H1 (cell line): ENCODE data around the gene ADGRV1. TPM values are rescaled to one million over a fixed set of nuclear protein-coding genes. Genes with fewer than 3 reads are reported as not detected.

Source experiments
- CTCF ChIA-PET: fragments of 300-600 bp; sonication (Branson Sonifier 250); formaldehyde crosslinking; loops from one replicate; lab custom pipeline; 2021; ENCODE audit not compliant: partially characterized antibody; lab: Charles Lee
- POLR2A ChIA-PET: fragments of 300-600 bp; sonication (Branson Sonifier 250); formaldehyde crosslinking; loops from one replicate; lab custom pipeline; 2021; ENCODE audit warnings: inconsistent platforms; ENCODE audit not compliant: partially characterized antibody; lab: Charles Lee
- DNase-seq, 2 experiments: peaks; one replicate each; pipeline versions ENCODE4 v3.0.0 to v3.0.0-alpha.2; 2010 to 2022; ENCODE audit warnings: low spot score in 2 of 2, low read depth in 1 of 2, mixed read lengths in 1 of 2
- FAIRE-seq: peaks from 2 replicates; lab custom pipeline; 2011; peaks lifted over from hg19 to GRCh38; lab: Jason Lieb, UNC
- H2AFZ ChIP-seq: 2 replicates; pipeline ENCODE4 v1.8.1; 2012; ENCODE audit warnings: low read length, inconsistent platforms
- H2AK5ac ChIP-seq: 2 replicates; pipeline ENCODE4 v1.6.1; 2013; ENCODE audit warnings: low read depth, low read length
- H2BK120ac ChIP-seq: replicated peaks from 2 replicates; pipeline ENCODE3; 2013; ENCODE audit warnings: low read depth, low read length, inconsistent platforms
- H2BK12ac ChIP-seq: 2 replicates; pipeline ENCODE4 v1.6.1; 2013; ENCODE audit warnings: low read depth, low read length
- H2BK15ac ChIP-seq: 2 replicates; pipeline ENCODE4 v1.6.1; 2013; ENCODE audit warnings: low read length
- H2BK20ac ChIP-seq: 2 replicates; pipeline ENCODE4 v1.6.1; 2013; ENCODE audit warnings: low read length
- H2BK5ac ChIP-seq: 2 replicates; pipeline ENCODE4 v1.6.1; 2013; ENCODE audit warnings: low read depth, low read length
- H3K14ac ChIP-seq: 2 replicates; pipeline ENCODE4 v1.6.1; 2013; ENCODE audit warnings: inconsistent platforms; ENCODE audit not compliant: insufficient read length
- H3K18ac ChIP-seq: 2 replicates; pipeline ENCODE4 v1.6.1; 2013; ENCODE audit warnings: low read length; ENCODE audit errors: extremely low read depth
- H3K23ac ChIP-seq: 2 replicates; pipeline ENCODE4 v1.6.1; 2013; ENCODE audit warnings: inconsistent platforms; ENCODE audit not compliant: insufficient read length
- H3K23me2 ChIP-seq: 2 replicates; pipeline ENCODE4 v1.6.1; 2013; ENCODE audit warnings: low read depth, low read length
- H3K27ac ChIP-seq: 2 replicates; pipeline ENCODE4 v1.6.1; 2011; ENCODE audit warnings: low read depth, low read length, inconsistent platforms
- H3K27me3 ChIP-seq, 4 experiments: replicated peaks in 1 of 4; 1 replicate in 1 of 4; 2 replicates in 3 of 4; pipeline versions ENCODE4 v1.6.1 to v1.8.1; 2011 to 2013; ENCODE audit warnings: low read length in 3 of 4, mild to moderate bottlenecking in 3 of 4, inconsistent platforms in 2 of 4, mixed read lengths in 2 of 4, moderate library complexity in 1 of 4; ENCODE audit not compliant: control insufficient read depth in 3 of 4, insufficient read depth in 3 of 4; ENCODE audit errors: extremely low read depth in 1 of 4
- H3K36me3 ChIP-seq, 4 experiments: 2 replicates each; pipeline versions ENCODE4 v1.6.1 to v1.8.1; 2011 to 2013; ENCODE audit warnings: mild to moderate bottlenecking in 4 of 4, low read length in 3 of 4, moderate library complexity in 2 of 4, control low read depth in 1 of 4, inconsistent platforms in 1 of 4; ENCODE audit not compliant: insufficient read depth in 4 of 4, control insufficient read depth in 2 of 4
- H3K4ac ChIP-seq: replicated peaks from 2 replicates; pipeline ENCODE3; 2013; ENCODE audit warnings: low read length, low read depth, mixed read lengths, inconsistent platforms; ENCODE audit not compliant: insufficient read length
- H3K4me1 ChIP-seq, 4 experiments: replicated peaks in 1 of 4; 1 replicate in 1 of 4; 2 replicates in 3 of 4; pipeline versions ENCODE4 v1.6.1 to v1.8.1; 2011 to 2013; ENCODE audit warnings: low read length in 3 of 4, inconsistent platforms in 2 of 4, mixed read lengths in 1 of 4; ENCODE audit not compliant: insufficient read depth in 4 of 4, control insufficient read depth in 3 of 4
- H3K4me2 ChIP-seq, 2 experiments: 2 replicates each; pipeline versions ENCODE4 v1.6.1 to v1.8.1; 2011 to 2013; ENCODE audit warnings: low read depth in 2 of 2, low read length in 2 of 2, control low read depth in 1 of 2, inconsistent platforms in 1 of 2, mild to moderate bottlenecking in 1 of 2; ENCODE audit not compliant: insufficient read depth in 1 of 2
- H3K4me3 ChIP-seq, 4 experiments: fragments of 200-600, 300-600 bp in 1 of 4; sonication (generic), shearing (Covaris generic), sonication (Bioruptor Twin) in 1 of 4; 2 replicates each; pipeline versions ENCODE4 v1.5.1 to v1.8.1; 2011 to 2016; ENCODE audit warnings: low read length in 4 of 4, low read depth in 3 of 4, control low read depth in 2 of 4, inconsistent platforms in 2 of 4, mild to moderate bottlenecking in 2 of 4, mixed read lengths in 1 of 4, moderate library complexity in 1 of 4; ENCODE audit not compliant: insufficient read depth in 2 of 4; ENCODE audit errors: extremely low read depth in 1 of 4
- H3K56ac ChIP-seq: replicated peaks from 2 replicates; pipeline ENCODE3; 2013; ENCODE audit warnings: low read depth, mild to moderate bottlenecking, mixed read lengths, low read length, inconsistent platforms; ENCODE audit not compliant: insufficient read length
- H3K79me1 ChIP-seq: 2 replicates; pipeline ENCODE4 v1.6.1; 2013; ENCODE audit warnings: low read depth, low read length, control low read depth
- H3K79me2 ChIP-seq, 2 experiments: 2 replicates each; pipeline versions ENCODE4 v1.6.1 to v1.8.1; 2012 to 2013; ENCODE audit warnings: low read length in 2 of 2, mild to moderate bottlenecking in 2 of 2, inconsistent platforms in 1 of 2; ENCODE audit not compliant: insufficient read depth in 2 of 2, control insufficient read depth in 1 of 2
- H3K9ac ChIP-seq, 4 experiments: replicated peaks in 1 of 4; 1 replicate in 1 of 4; 2 replicates in 3 of 4; pipeline versions ENCODE4 v1.6.1 to v1.8.1; 2011 to 2013; ENCODE audit warnings: low read depth in 3 of 4, low read length in 3 of 4, control low read depth in 2 of 4, mild to moderate bottlenecking in 2 of 4, moderate library complexity in 2 of 4, inconsistent platforms in 1 of 4; ENCODE audit errors: extremely low read depth in 1 of 4
- H3K9me3 ChIP-seq, 2 experiments: 2 replicates each; pipeline versions ENCODE4 v1.6.1 to v1.8.1; 2012 to 2013; ENCODE audit warnings: mild to moderate bottlenecking in 2 of 2, moderate library complexity in 2 of 2, control low read depth in 1 of 2, inconsistent platforms in 1 of 2, low read depth in 1 of 2, low read length in 1 of 2, mixed read lengths in 1 of 2; ENCODE audit not compliant: insufficient read depth in 2 of 2
- H4K20me1 ChIP-seq, 2 experiments: replicated peaks in 1 of 2; 2 replicates each; pipeline versions ENCODE3 to v1.8.1; 2011 to 2013; ENCODE audit warnings: inconsistent platforms in 2 of 2, low read length in 2 of 2, mild to moderate bottlenecking in 1 of 2; ENCODE audit not compliant: insufficient read depth in 2 of 2, control insufficient read depth in 1 of 2
- H4K5ac ChIP-seq: 2 replicates; pipeline ENCODE4 v1.6.1; 2013; ENCODE audit warnings: low read length, low read depth, mixed read lengths, inconsistent platforms; ENCODE audit not compliant: insufficient read length
- H4K8ac ChIP-seq: 2 replicates; pipeline ENCODE4 v1.8.0; 2013; ENCODE audit warnings: mild to moderate bottlenecking, moderate library complexity, low read length, inconsistent platforms; ENCODE audit not compliant: insufficient read depth; ENCODE audit errors: extremely low read depth
- H4K91ac ChIP-seq: replicated peaks from 2 replicates; pipeline ENCODE3; 2013; ENCODE audit warnings: low read length, mixed read lengths, inconsistent platforms; ENCODE audit not compliant: insufficient read length
- ASH2L ChIP-seq: fragments of 200-600, 300-600 bp; sonication (generic); IDR thresholded peaks from one replicate; pipeline ENCODE4 v1.7.1; 2017; ENCODE audit warnings: low read length
- ATF3 ChIP-seq: IDR thresholded peaks from 2 replicates; pipeline ENCODE4 v1.6.1; 2011; ENCODE audit warnings: low read depth, mild to moderate bottlenecking, low read length; ENCODE audit not compliant: insufficient read depth
- BRCA1 ChIP-seq: IDR thresholded peaks from 2 replicates; pipeline ENCODE4 v1.6.1; 2012; ENCODE audit warnings: low read depth, low read length, improper control_type of control experiment
- CBX5 ChIP-seq: fragments of 300-800, 300-1000 bp; sonication (generic); IDR thresholded peaks from 2 replicates; pipeline ENCODE4 v1.7.1; 2016; ENCODE audit warnings: antibody characterized with exemption, low read length, low read depth
- GTF2F1 ChIP-seq: IDR thresholded peaks from 2 replicates; pipeline ENCODE4 v1.6.1; 2012; ENCODE audit warnings: low read depth, low read length, improper control_type of control experiment, borderline replicate concordance
- POLR2A ChIP-seq, 2 experiments: IDR thresholded peaks; 1 replicate in 1 of 2; 2 replicates in 1 of 2; pipeline ENCODE4 v1.6.1; 2011; ENCODE audit warnings: low read depth in 2 of 2, low read length in 2 of 2, mild to moderate bottlenecking in 2 of 2; ENCODE audit errors: control extremely low read depth in 1 of 2
- RAD21 ChIP-seq, 2 experiments: IDR thresholded peaks in 1 of 2; conservative IDR thresholded peaks in 1 of 2; 2 replicates each; pipeline ENCODE4 v1.6.1; 2011; ENCODE audit warnings: low read depth in 2 of 2, low read length in 2 of 2, improper control_type of control experiment in 1 of 2, inconsistent platforms in 1 of 2, mild to moderate bottlenecking in 1 of 2, moderate library complexity in 1 of 2
- SP2 ChIP-seq: IDR thresholded peaks from 2 replicates; pipeline ENCODE4 v1.6.1; 2012; ENCODE audit warnings: mild to moderate bottlenecking, low read length, inconsistent platforms
- SRF ChIP-seq: IDR thresholded peaks from 2 replicates; pipeline ENCODE4 v1.6.1; 2011; ENCODE audit warnings: mild to moderate bottlenecking, low read depth, low read length, moderate library complexity
- TAF7 ChIP-seq: optimal IDR thresholded peaks from 2 replicates; pipeline ENCODE3; 2011; ENCODE audit warnings: low read depth, mild to moderate bottlenecking, inconsistent platforms, low read length, moderate library complexity, borderline replicate concordance
- TBP ChIP-seq: IDR thresholded peaks from 2 replicates; pipeline ENCODE4 v1.6.1; 2011; ENCODE audit warnings: low read depth, low read length, improper control_type of control experiment
- TEAD4 ChIP-seq: IDR thresholded peaks from 2 replicates; pipeline ENCODE4 v1.6.1; 2012; ENCODE audit warnings: low read depth, low read length, inconsistent platforms, mixed read lengths
- WGBS, 2 experiments: shearing (Covaris generic) in 1 of 2; methylation state at CpG; one replicate each; pipeline versions ENCODE4 v1.1.6 to v1.1.7; 2013 to 2015; ENCODE audit warnings: low lambda C conversion rate in 2 of 2, mixed read lengths in 2 of 2, inconsistent platforms in 1 of 2, low coverage in 1 of 2, missing lambda C conversion rate in 1 of 2; ENCODE audit not compliant: insufficient replicate concordance in 2 of 2, insufficient coverage in 1 of 2, insufficient read length in 1 of 2; ENCODE audit errors: extremely low coverage in 1 of 2, missing lambda C conversion rate in 1 of 2; 5-methylcytosine and 5-hydroxymethylcytosine counted together
- polyA plus RNA-seq, 7 experiments: library from polyadenylated mRNA; depleted of rRNA in 3 of 7; stranded (reverse) in 5 of 7; unstranded in 2 of 7; fragments of >200 nt in 5 of 7; fragments of 200-250 nt in 2 of 7; gene quantifications; 1 replicate in 5 of 7; 2 replicates in 1 of 7; 4 replicates in 1 of 7; pipeline versions ENCODE4 v1.2.1 to v1.2.3, GENCODE V29; 2011 to 2013; ENCODE audit warnings: missing spikeins in 2 of 7, mixed read lengths in 2 of 7
- total RNA-seq: library from RNA; stranded (reverse); fragmentation: NEBNext Ultra II Directional; extraction: Animal tissue kit (Norgen Biotek cat#: 25700); gene quantifications from 2 replicates; pipeline ENCODE4 v1.2.1, GENCODE V29; 2021

The ADGRV1 gene
- total and polyA plus RNA-seq, 2 of the 8 experiments (the other 6 are each of a cell fraction or from before 2014, with no cell fraction given): 53.1 to 62.2 TPM

GRCh38 chr5:90987726-90988125 lies 429.1 kb downstream of the ADGRV1 start:
- Histone ChIP-seq H3K4me2 (no peak overlapping the region), H2AFZ (no peak overlapping the region), H3K27me3 (no peaks in the 10 kb centered on the region), H2BK120ac (no peak overlapping the region), H4K8ac (no peak overlapping the region), H3K4me3 (no peak overlapping the region), H2BK20ac (no peak overlapping the region), H3K56ac (no peak overlapping the region), H2BK12ac (no peak overlapping the region), H3K79me2 (no peaks in the 10 kb centered on the region), H2AK5ac (no peak overlapping the region), H3K23me2 (no peaks in the 10 kb centered on the region), H3K14ac (no peak overlapping the region), H3K4ac (no peak overlapping the region), H3K27ac (no peak overlapping the region), H3K79me1 (no peaks in the 10 kb centered on the region), H2BK15ac (no peak overlapping the region), H4K91ac (no peak overlapping the region), H2BK5ac (no peak overlapping the region), H3K4me1 (0 out of 7 replicates have a peak, but pooled peaks cover 0 to 3% (median 0%) of the 10 kb centered on the region in 4 experiments), H3K36me3 (peaks cover 0 to 8% (median 0%) of the 10 kb centered on the region in 4 experiments; a peak in 1 of 8 replicates), H4K20me1 (peaks cover 0 to 1% of the 10 kb centered on the region in 2 experiments), H3K9ac (no peak overlapping the region), H3K18ac (no peak overlapping the region), H3K23ac (no peak overlapping the region), H3K9me3 (no peaks in the 10 kb centered on the region), H4K5ac (no peak overlapping the region)
- WGBS, 2 experiments: 86% methylated on average over 4 of the region's 4 CpGs; no CpG with 5 or more reads in 1 of the 2 experiments
- TF ChIP-seq ATF3: no peak
- TF ChIP-seq GTF2F1: no peak
- TF ChIP-seq TBP: no peak
- no peak for TF ChIP-seq SP2
- TF ChIP-seq SRF: no peak
- no peak for TF ChIP-seq RAD21 (IDR thresholded peaks at IDR 0.05 in 1 of 2, conservative IDR thresholded peaks at IDR 0.05 in 1 of 2; ENCODE audit: low read depth in 2 of 2, low read length in 2 of 2)
- TF ChIP-seq CBX5: no peak
- no peak for TF ChIP-seq ASH2L
- TF ChIP-seq TEAD4: no peak
- TF ChIP-seq TAF7: no peak
- no peak for TF ChIP-seq POLR2A (IDR thresholded peaks at IDR 0.05; ENCODE audit: control extremely low read depth in 1 of 2, low read depth in 2 of 2, low read length in 2 of 2)
- no peak for TF ChIP-seq BRCA1
- ChIA-PET POLR2A (no interaction called here), CTCF (interaction anchor here (1.2 kb wide), 1 partner anchor 14 kb away, joined by 3 read pairs; no protein-coding TSS in a partner anchor)
- no peak for FAIRE-seq
- DNase-seq: no peak
